IgD-negative memory B cell (primary cell): ENCODE results near the gene CALY. TPM values are rescaled to one million over a fixed set of nuclear protein-coding genes. Genes with fewer than 3 reads are reported as not detected.
A peak's percentile ranks its signal among the peaks of the same experiment; 100 is the strongest.

ENCODE experiments used
- H3K27ac Mint-ChIP-seq, 3 donors: one replicate each; pipeline ENCODE4 v1.8.0; 2020 to 2022; ENCODE audit warnings: mild to moderate bottlenecking in 3 of 3, mixed read lengths in 3 of 3, moderate library complexity in 1 of 3
- H3K27me3 Mint-ChIP-seq: one replicate; pipeline ENCODE4 v1.8.0; 2021; ENCODE audit warnings: mixed read lengths
- H3K36me3 Mint-ChIP-seq: one replicate; pipeline ENCODE4 v1.8.0; 2020; ENCODE audit warnings: mild to moderate bottlenecking, mixed read lengths
- H3K4me1 Mint-ChIP-seq, 3 donors: one replicate each; pipeline ENCODE4 v1.8.0; 2020 to 2022; ENCODE audit warnings: mixed read lengths in 3 of 3, mild to moderate bottlenecking in 1 of 3
- H3K4me3 Mint-ChIP-seq, 4 donors: one replicate each; pipeline ENCODE4 v1.8.0; 2020 to 2022; ENCODE audit warnings: mild to moderate bottlenecking in 4 of 4, mixed read lengths in 4 of 4, moderate library complexity in 3 of 4
- H3K9me3 Mint-ChIP-seq, 3 donors: one replicate each; pipeline ENCODE4 v1.8.0; 2020 to 2021; ENCODE audit warnings: mixed read lengths in 3 of 3, mild to moderate bottlenecking in 1 of 3
- polyA plus RNA-seq: library from polyadenylated mRNA; unstranded; fragments of 300-500 nt; fragmentation: Illumina TruSeq; gene quantifications from one replicate; pipeline ENCODE4 v1.2.3, GENCODE V29; 2021

CALY gene
- polyA plus RNA-seq, 1 donor from 2014 or later, result not detected

GRCh38 chr10:133359554-133359971 is 22.9 kb upstream of the CALY start:
- Mint-ChIP-seq H3K4me1 (peaks cover 14 to 16% (median 14%) of the 10 kb centered on the region in 3 donors), H3K9me3 (no peaks in the 10 kb centered on the region), H3K36me3 (no peaks in the 10 kb centered on the region), H3K4me3 (peak overlapping the region in 1 of 4 donors; percentile 51), H3K27me3 (no peaks in the 10 kb centered on the region), H3K27ac (no peak overlapping the region)

- no peaks in the 10 kb centered on the region for H3K9me3 Mint-ChIP-seq
- no peaks in the 10 kb centered on the region for H3K36me3 Mint-ChIP-seq
- no peak overlapping the region for H3K27ac Mint-ChIP-seq
- no peaks in the 10 kb centered on the region for H3K27me3 Mint-ChIP-seq
- peaks cover 14 to 16% (median 14%) of the 10 kb centered on the region in 3 donors for H3K4me1 Mint-ChIP-seq
- peak overlapping the region in 1 of 4 donors; percentile 51 for H3K4me3 Mint-ChIP-seq
Observed at GRCh38 chr10:133358925-133359310, 22.2 kb upstream of the CALY start.

- H3K36me3 Mint-ChIP-seq, result no peaks in the 10 kb centered on the region
- H3K9me3 Mint-ChIP-seq, result no peaks in the 10 kb centered on the region
- peak overlapping the region in 1 of 4 donors; percentile 51 for H3K4me3 Mint-ChIP-seq
- no peak overlapping the region for H3K27ac Mint-ChIP-seq
- peaks cover 14 to 16% (median 14%) of the 10 kb centered on the region in 3 donors for H3K4me1 Mint-ChIP-seq
- H3K27me3 Mint-ChIP-seq, result no peaks in the 10 kb centered on the region
Observed at GRCh38 chr10:133358162-133358924, 21.6 kb upstream of the CALY start.

- H3K4me1 Mint-ChIP-seq, result peaks cover 14 to 16% (median 16%) of the 10 kb centered on the region in 3 donors
- H3K27me3 Mint-ChIP-seq, result no peaks in the 10 kb centered on the region
- no peaks in the 10 kb centered on the region for H3K9me3 Mint-ChIP-seq
- H3K36me3 Mint-ChIP-seq, result no peaks in the 10 kb centered on the region
- H3K4me3 Mint-ChIP-seq, result peak within 1 kb of the TSS; percentile 68 to 90 (median 84)
- no peak within 1 kb of the TSS for H3K27ac Mint-ChIP-seq
Observed at GRCh38 chr10:133357285-133358161, 20.8 kb upstream of the CALY start, which contains the start of gene FUOM. TSS of gene FUOM (minus strand) at chr10:133358019. CDS start at chr10:133358007, 12 bp downstream.

- no peaks in the 10 kb centered on the region for H3K36me3 Mint-ChIP-seq
- no peak overlapping the region for H3K27ac Mint-ChIP-seq
- H3K27me3 Mint-ChIP-seq, result no peaks in the 10 kb centered on the region
- H3K4me3 Mint-ChIP-seq, result peak overlapping the region; percentile 68 to 90 (median 84)
- H3K4me1 Mint-ChIP-seq, result peaks cover 8 to 10% (median 9%) of the 10 kb centered on the region in 3 donors
- H3K9me3 Mint-ChIP-seq, result no peaks in the 10 kb centered on the region
Observed at GRCh38 chr10:133356549-133357284, 20.0 kb upstream of the CALY start.

- no peaks in the 10 kb centered on the region for H3K36me3 Mint-ChIP-seq
- no peaks in the 10 kb centered on the region for H3K9me3 Mint-ChIP-seq
- H3K4me1 Mint-ChIP-seq, result peaks cover 2 to 4% (median 3%) of the 10 kb centered on the region in 3 donors
- H3K27me3 Mint-ChIP-seq, result no peaks in the 10 kb centered on the region
- peak overlapping the region in 1 of 3 donors; percentile 25 for H3K27ac Mint-ChIP-seq
- peak overlapping the region; percentile 44 to 78 (median 61) for H3K4me3 Mint-ChIP-seq
Observed at GRCh38 chr10:133355991-133356390, 19.3 kb upstream of the CALY start.

- peak overlapping the region in 1 of 3 donors; percentile 25 for H3K27ac Mint-ChIP-seq
- peak overlapping the region in 1 of 4 donors; percentile 16 for H3K4me3 Mint-ChIP-seq
- H3K9me3 Mint-ChIP-seq, result no peaks in the 10 kb centered on the region
- H3K4me1 Mint-ChIP-seq, result peaks cover 0 to 1% (median 0%) of the 10 kb centered on the region in 3 donors
- no peaks in the 10 kb centered on the region for H3K36me3 Mint-ChIP-seq
- no peaks in the 10 kb centered on the region for H3K27me3 Mint-ChIP-seq
Observed at GRCh38 chr10:133355266-133355665, 18.6 kb upstream of the CALY start.

- Mint-ChIP-seq H3K36me3 (no peaks in the 10 kb centered on the region), H3K27ac (no peak overlapping the region), H3K27me3 (no peaks in the 10 kb centered on the region), H3K4me3 (peak overlapping the region in 1 of 4 donors; percentile 14), H3K4me1 (peaks cover 0 to 1% (median 0%) of the 10 kb centered on the region in 3 donors), H3K9me3 (no peaks in the 10 kb centered on the region)
Observed at GRCh38 chr10:133354672-133355240, 18.1 kb upstream of the CALY start.

GRCh38 chr10:133353988-133354605 is 17.4 kb upstream of the CALY start:
- H3K4me3 Mint-ChIP-seq, result no peak overlapping the region
- no peaks in the 10 kb centered on the region for H3K9me3 Mint-ChIP-seq
- H3K36me3 Mint-ChIP-seq, result no peaks in the 10 kb centered on the region
- no peaks in the 10 kb centered on the region for H3K27me3 Mint-ChIP-seq
- H3K27ac Mint-ChIP-seq, result peak overlapping the region in 1 of 3 donors; percentile 63
- peaks cover 0 to 3% (median 0%) of the 10 kb centered on the region in 3 donors for H3K4me1 Mint-ChIP-seq

- Mint-ChIP-seq H3K27ac (no peak overlapping the region), H3K4me3 (no peak overlapping the region), H3K4me1 (peaks cover 0 to 5% (median 0%) of the 10 kb centered on the region in 3 donors), H3K36me3 (no peaks in the 10 kb centered on the region), H3K27me3 (no peaks in the 10 kb centered on the region), H3K9me3 (no peaks in the 10 kb centered on the region)
Observed at GRCh38 chr10:133353202-133353959, 16.7 kb upstream of the CALY start.

- Mint-ChIP-seq H3K36me3 (no peaks in the 10 kb centered on the region), H3K9me3 (no peaks in the 10 kb centered on the region), H3K4me3 (no peak overlapping the region), H3K27ac (no peak overlapping the region), H3K4me1 (peaks cover 0 to 5% (median 0%) of the 10 kb centered on the region in 3 donors), H3K27me3 (peaks cover 4% of the 10 kb centered on the region)
Observed at GRCh38 chr10:133351408-133352318, 15.0 kb upstream of the CALY start.

- H3K27ac Mint-ChIP-seq, result no peak overlapping the region
- no peaks in the 10 kb centered on the region for H3K9me3 Mint-ChIP-seq
- peaks cover 8% of the 10 kb centered on the region for H3K27me3 Mint-ChIP-seq
- H3K36me3 Mint-ChIP-seq, result no peaks in the 10 kb centered on the region
- H3K4me3 Mint-ChIP-seq, result no peak overlapping the region
- H3K4me1 Mint-ChIP-seq, result peaks cover 0 to 5% (median 0%) of the 10 kb centered on the region in 3 donors
Observed at GRCh38 chr10:133350950-133351329, 14.2 kb upstream of the CALY start.
